H1 (cell line): Measurements from ENCODE around the gene ARHGAP21. TPM values are rescaled to one million over a fixed set of nuclear protein-coding genes. Genes with fewer than 3 reads are reported as not detected.

Source experiments
- CTCF ChIA-PET: fragments of 300-600 bp; sonication (Branson Sonifier 250); formaldehyde crosslinking; loops from one replicate; lab custom pipeline; 2021; ENCODE audit not compliant: partially characterized antibody; lab: Charles Lee
- POLR2A ChIA-PET: fragments of 300-600 bp; sonication (Branson Sonifier 250); formaldehyde crosslinking; loops from one replicate; lab custom pipeline; 2021; ENCODE audit warnings: inconsistent platforms; ENCODE audit not compliant: partially characterized antibody; lab: Charles Lee
- DNase-seq, 2 experiments: peaks; one replicate each; pipeline versions ENCODE4 v3.0.0 to v3.0.0-alpha.2; 2010 to 2022; ENCODE audit warnings: low spot score in 2 of 2, low read depth in 1 of 2, mixed read lengths in 1 of 2
- FAIRE-seq: peaks from 2 replicates; lab custom pipeline; 2011; peaks lifted over from hg19 to GRCh38; lab: Jason Lieb, UNC
- H2AFZ ChIP-seq: 2 replicates; pipeline ENCODE4 v1.8.1; 2012; ENCODE audit warnings: low read length, inconsistent platforms
- H2AK5ac ChIP-seq: 2 replicates; pipeline ENCODE4 v1.6.1; 2013; ENCODE audit warnings: low read depth, low read length
- H2BK120ac ChIP-seq: replicated peaks from 2 replicates; pipeline ENCODE3; 2013; ENCODE audit warnings: low read depth, low read length, inconsistent platforms
- H2BK12ac ChIP-seq: 2 replicates; pipeline ENCODE4 v1.6.1; 2013; ENCODE audit warnings: low read depth, low read length
- H2BK15ac ChIP-seq: 2 replicates; pipeline ENCODE4 v1.6.1; 2013; ENCODE audit warnings: low read length
- H2BK20ac ChIP-seq: 2 replicates; pipeline ENCODE4 v1.6.1; 2013; ENCODE audit warnings: low read length
- H2BK5ac ChIP-seq: 2 replicates; pipeline ENCODE4 v1.6.1; 2013; ENCODE audit warnings: low read depth, low read length
- H3K14ac ChIP-seq: 2 replicates; pipeline ENCODE4 v1.6.1; 2013; ENCODE audit warnings: inconsistent platforms; ENCODE audit not compliant: insufficient read length
- H3K18ac ChIP-seq: 2 replicates; pipeline ENCODE4 v1.6.1; 2013; ENCODE audit warnings: low read length; ENCODE audit errors: extremely low read depth
- H3K23ac ChIP-seq: 2 replicates; pipeline ENCODE4 v1.6.1; 2013; ENCODE audit warnings: inconsistent platforms; ENCODE audit not compliant: insufficient read length
- H3K23me2 ChIP-seq: 2 replicates; pipeline ENCODE4 v1.6.1; 2013; ENCODE audit warnings: low read depth, low read length
- H3K27ac ChIP-seq: 2 replicates; pipeline ENCODE4 v1.6.1; 2011; ENCODE audit warnings: low read depth, low read length, inconsistent platforms
- H3K27me3 ChIP-seq, 4 experiments: replicated peaks in 1 of 4; 1 replicate in 1 of 4; 2 replicates in 3 of 4; pipeline versions ENCODE4 v1.6.1 to v1.8.1; 2011 to 2013; ENCODE audit warnings: low read length in 3 of 4, mild to moderate bottlenecking in 3 of 4, inconsistent platforms in 2 of 4, mixed read lengths in 2 of 4, moderate library complexity in 1 of 4; ENCODE audit not compliant: control insufficient read depth in 3 of 4, insufficient read depth in 3 of 4; ENCODE audit errors: extremely low read depth in 1 of 4
- H3K36me3 ChIP-seq, 4 experiments: 2 replicates each; pipeline versions ENCODE4 v1.6.1 to v1.8.1; 2011 to 2013; ENCODE audit warnings: mild to moderate bottlenecking in 4 of 4, low read length in 3 of 4, moderate library complexity in 2 of 4, control low read depth in 1 of 4, inconsistent platforms in 1 of 4; ENCODE audit not compliant: insufficient read depth in 4 of 4, control insufficient read depth in 2 of 4
- H3K4ac ChIP-seq: replicated peaks from 2 replicates; pipeline ENCODE3; 2013; ENCODE audit warnings: low read length, low read depth, mixed read lengths, inconsistent platforms; ENCODE audit not compliant: insufficient read length
- H3K4me1 ChIP-seq, 4 experiments: replicated peaks in 1 of 4; 1 replicate in 1 of 4; 2 replicates in 3 of 4; pipeline versions ENCODE4 v1.6.1 to v1.8.1; 2011 to 2013; ENCODE audit warnings: low read length in 3 of 4, inconsistent platforms in 2 of 4, mixed read lengths in 1 of 4; ENCODE audit not compliant: insufficient read depth in 4 of 4, control insufficient read depth in 3 of 4
- H3K4me2 ChIP-seq, 2 experiments: 2 replicates each; pipeline versions ENCODE4 v1.6.1 to v1.8.1; 2011 to 2013; ENCODE audit warnings: low read depth in 2 of 2, low read length in 2 of 2, control low read depth in 1 of 2, inconsistent platforms in 1 of 2, mild to moderate bottlenecking in 1 of 2; ENCODE audit not compliant: insufficient read depth in 1 of 2
- H3K4me3 ChIP-seq, 4 experiments: fragments of 200-600, 300-600 bp in 1 of 4; sonication (generic), shearing (Covaris generic), sonication (Bioruptor Twin) in 1 of 4; 2 replicates each; pipeline versions ENCODE4 v1.5.1 to v1.8.1; 2011 to 2016; ENCODE audit warnings: low read length in 4 of 4, low read depth in 3 of 4, control low read depth in 2 of 4, inconsistent platforms in 2 of 4, mild to moderate bottlenecking in 2 of 4, mixed read lengths in 1 of 4, moderate library complexity in 1 of 4; ENCODE audit not compliant: insufficient read depth in 2 of 4; ENCODE audit errors: extremely low read depth in 1 of 4
- H3K56ac ChIP-seq: replicated peaks from 2 replicates; pipeline ENCODE3; 2013; ENCODE audit warnings: low read depth, mild to moderate bottlenecking, mixed read lengths, low read length, inconsistent platforms; ENCODE audit not compliant: insufficient read length
- H3K79me1 ChIP-seq: 2 replicates; pipeline ENCODE4 v1.6.1; 2013; ENCODE audit warnings: low read depth, low read length, control low read depth
- H3K79me2 ChIP-seq, 2 experiments: 2 replicates each; pipeline versions ENCODE4 v1.6.1 to v1.8.1; 2012 to 2013; ENCODE audit warnings: low read length in 2 of 2, mild to moderate bottlenecking in 2 of 2, inconsistent platforms in 1 of 2; ENCODE audit not compliant: insufficient read depth in 2 of 2, control insufficient read depth in 1 of 2
- H3K9ac ChIP-seq, 4 experiments: replicated peaks in 1 of 4; 1 replicate in 1 of 4; 2 replicates in 3 of 4; pipeline versions ENCODE4 v1.6.1 to v1.8.1; 2011 to 2013; ENCODE audit warnings: low read depth in 3 of 4, low read length in 3 of 4, control low read depth in 2 of 4, mild to moderate bottlenecking in 2 of 4, moderate library complexity in 2 of 4, inconsistent platforms in 1 of 4; ENCODE audit errors: extremely low read depth in 1 of 4
- H3K9me3 ChIP-seq, 2 experiments: 2 replicates each; pipeline versions ENCODE4 v1.6.1 to v1.8.1; 2012 to 2013; ENCODE audit warnings: mild to moderate bottlenecking in 2 of 2, moderate library complexity in 2 of 2, control low read depth in 1 of 2, inconsistent platforms in 1 of 2, low read depth in 1 of 2, low read length in 1 of 2, mixed read lengths in 1 of 2; ENCODE audit not compliant: insufficient read depth in 2 of 2
- H4K20me1 ChIP-seq, 2 experiments: replicated peaks in 1 of 2; 2 replicates each; pipeline versions ENCODE3 to v1.8.1; 2011 to 2013; ENCODE audit warnings: inconsistent platforms in 2 of 2, low read length in 2 of 2, mild to moderate bottlenecking in 1 of 2; ENCODE audit not compliant: insufficient read depth in 2 of 2, control insufficient read depth in 1 of 2
- H4K5ac ChIP-seq: 2 replicates; pipeline ENCODE4 v1.6.1; 2013; ENCODE audit warnings: low read length, low read depth, mixed read lengths, inconsistent platforms; ENCODE audit not compliant: insufficient read length
- H4K8ac ChIP-seq: 2 replicates; pipeline ENCODE4 v1.8.0; 2013; ENCODE audit warnings: mild to moderate bottlenecking, moderate library complexity, low read length, inconsistent platforms; ENCODE audit not compliant: insufficient read depth; ENCODE audit errors: extremely low read depth
- H4K91ac ChIP-seq: replicated peaks from 2 replicates; pipeline ENCODE3; 2013; ENCODE audit warnings: low read length, mixed read lengths, inconsistent platforms; ENCODE audit not compliant: insufficient read length
- CBX8 ChIP-seq: fragments of 300-800, 300-1000 bp; sonication (generic); IDR thresholded peaks from 2 replicates; pipeline ENCODE4 v1.7.1; 2016; ENCODE audit warnings: low read depth, low read length, borderline replicate concordance
- FOSL1 ChIP-seq: IDR thresholded peaks from 2 replicates; pipeline ENCODE4 v1.6.1; 2011; ENCODE audit warnings: mild to moderate bottlenecking, low read depth, low read length, moderate library complexity; ENCODE audit not compliant: insufficient read depth
- HDAC6 ChIP-seq: IDR thresholded peaks from one replicate; pipeline ENCODE4 v1.7.1; 2012; ENCODE audit warnings: low read depth, mild to moderate bottlenecking, inconsistent platforms, low read length, moderate library complexity
- KDM4A ChIP-seq: IDR thresholded peaks from one replicate; pipeline ENCODE4 v1.7.1; 2012; ENCODE audit warnings: low read depth, mild to moderate bottlenecking, moderate library complexity, low read length, inconsistent platforms; ENCODE audit not compliant: severe bottlenecking
- MAX ChIP-seq: IDR thresholded peaks from 2 replicates; pipeline ENCODE4 v1.6.1; 2012; ENCODE audit warnings: inconsistent platforms
- POLR2AphosphoS5 ChIP-seq: IDR thresholded peaks from 2 replicates; pipeline ENCODE4 v1.6.1; 2011; ENCODE audit warnings: low read depth, low read length
- SIX5 ChIP-seq: IDR thresholded peaks from 2 replicates; pipeline ENCODE4 v1.6.1; 2011; ENCODE audit warnings: mild to moderate bottlenecking, low read depth, low read length
- SP4 ChIP-seq: IDR thresholded peaks from 2 replicates; pipeline ENCODE4 v1.6.1; 2012; ENCODE audit warnings: low read length, inconsistent platforms
- SRF ChIP-seq: IDR thresholded peaks from 2 replicates; pipeline ENCODE4 v1.6.1; 2011; ENCODE audit warnings: mild to moderate bottlenecking, low read depth, low read length, moderate library complexity
- SUZ12 ChIP-seq: fragments of 200-600 bp; sonication (generic); IDR thresholded peaks from 2 replicates; pipeline ENCODE4 v1.6.1; 2012; ENCODE audit warnings: mild to moderate bottlenecking, inconsistent platforms, low read length, moderate library complexity, mixed read lengths
- WGBS, 2 experiments: shearing (Covaris generic) in 1 of 2; methylation state at CpG; one replicate each; pipeline versions ENCODE4 v1.1.6 to v1.1.7; 2013 to 2015; ENCODE audit warnings: low lambda C conversion rate in 2 of 2, mixed read lengths in 2 of 2, inconsistent platforms in 1 of 2, low coverage in 1 of 2, missing lambda C conversion rate in 1 of 2; ENCODE audit not compliant: insufficient replicate concordance in 2 of 2, insufficient coverage in 1 of 2, insufficient read length in 1 of 2; ENCODE audit errors: extremely low coverage in 1 of 2, missing lambda C conversion rate in 1 of 2; 5-methylcytosine and 5-hydroxymethylcytosine counted together
- polyA plus RNA-seq, 7 experiments: library from polyadenylated mRNA; depleted of rRNA in 3 of 7; stranded (reverse) in 5 of 7; unstranded in 2 of 7; fragments of >200 nt in 5 of 7; fragments of 200-250 nt in 2 of 7; gene quantifications; 1 replicate in 5 of 7; 2 replicates in 1 of 7; 4 replicates in 1 of 7; pipeline versions ENCODE4 v1.2.1 to v1.2.3, GENCODE V29; 2011 to 2013; ENCODE audit warnings: missing spikeins in 2 of 7, mixed read lengths in 2 of 7
- total RNA-seq: library from RNA; stranded (reverse); fragmentation: NEBNext Ultra II Directional; extraction: Animal tissue kit (Norgen Biotek cat#: 25700); gene quantifications from 2 replicates; pipeline ENCODE4 v1.2.1, GENCODE V29; 2021

The ARHGAP21 gene
- total and polyA plus RNA-seq, 2 of the 8 experiments (the other 6 are each of a cell fraction or from before 2014, with no cell fraction given) = 14.4 to 35.3 TPM

- no peak overlapping the region for H3K4me3 ChIP-seq
- DNase-seq (no peak), FAIRE-seq (no peak)
- H3K36me3 ChIP-seq = no peaks in the 10 kb centered on the region
- H2BK15ac ChIP-seq = no peak overlapping the region
- H3K4ac ChIP-seq = no peak overlapping the region
- H2BK120ac ChIP-seq = no peak overlapping the region
- peaks cover 2% of the 10 kb centered on the region for H3K79me1 ChIP-seq
- no peak overlapping the region for H2AK5ac ChIP-seq
- no peak overlapping the region for H3K18ac ChIP-seq
- CTCF ChIA-PET = interaction anchor here (0.9 to 1.4 kb wide), 2 partner anchors 12 to 49 kb away, joined by 3 read pairs; no protein-coding TSS in a partner anchor
- H3K14ac ChIP-seq = no peak overlapping the region
- no peak overlapping the region for H3K27ac ChIP-seq
- H3K9ac ChIP-seq = no peak overlapping the region
- no peaks in the 10 kb centered on the region; the same call in 1 of the 2 replicates for H3K23me2 ChIP-seq
- TF ChIP-seq KDM4A (no peak), SP4 (no peak), SIX5 (no peak), MAX (no peak), CBX8 (no peak), SUZ12 (no peak), HDAC6 (no peak), POLR2AphosphoS5 (no peak), SRF (no peak), FOSL1 (no peak)
- no peak overlapping the region; the same call in 1 of the 2 replicates for H4K8ac ChIP-seq
- no peak overlapping the region for H2BK12ac ChIP-seq
- H4K5ac ChIP-seq = no peak overlapping the region
- H2BK5ac ChIP-seq = no peak overlapping the region
- H4K91ac ChIP-seq = no peak overlapping the region
- no peaks in the 10 kb centered on the region for H3K9me3 ChIP-seq
- H3K79me2 ChIP-seq = peaks cover 0 to 47% of the 10 kb centered on the region in 2 experiments; a peak in 2 of 4 replicates
- H3K4me2 ChIP-seq = no peak overlapping the region
- no peak overlapping the region for H2AFZ ChIP-seq
- no peaks in the 10 kb centered on the region for H3K27me3 ChIP-seq
- 94% methylated on average over 3 of the region's 3 CpGs; no CpG with 5 or more reads in 1 of the 2 experiments for WGBS, 2 experiments
- no peak overlapping the region for H3K23ac ChIP-seq
- H4K20me1 ChIP-seq = peaks cover 6% of the 10 kb centered on the region in 2 experiments
- POLR2A ChIA-PET = no interaction called here
- peaks cover 0 to 3% (median 0%) of the 10 kb centered on the region in 4 experiments; a peak in 2 of 7 replicates for H3K4me1 ChIP-seq
- H3K56ac ChIP-seq = no peak overlapping the region
- H2BK20ac ChIP-seq = no peak overlapping the region
Observed at GRCh38 chr10:24695452-24695851, 28.2 kb downstream of the ARHGAP21 start.
